ENCODE data around the gene ITLN1. TPM values are rescaled to one million over a fixed set of nuclear protein-coding genes. Genes with fewer than 3 reads are reported as not detected.

The ITLN1 gene
- total and polyA plus RNA-seq, 2 donors (not counting 3 experiments of a cell fraction or from before 2014, with no cell fraction given): 0.12 TPM; not detected in 1

DNA sequence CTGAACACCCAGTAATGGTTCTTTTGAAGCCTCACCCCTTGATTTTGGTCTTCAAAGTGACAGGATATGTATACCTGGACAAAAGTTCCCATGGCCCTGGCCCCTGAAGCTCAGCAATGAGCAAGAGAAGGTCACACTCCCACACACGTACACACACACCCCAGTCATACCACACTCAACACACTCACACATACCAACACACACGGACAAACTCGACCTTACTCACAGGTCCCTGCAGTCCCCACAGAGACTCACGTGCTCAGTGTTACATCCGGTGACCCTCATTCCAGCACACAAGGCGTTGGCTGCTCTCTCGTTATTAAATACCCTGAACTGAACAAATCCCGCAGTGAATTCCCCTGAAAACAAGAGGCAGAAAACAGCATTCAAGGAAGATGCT, 5.9 kb downstream of the ITLN1 start:
- FAIRE-seq (no peak), DNase-seq (ENCODE audit: low read depth, low spot score) (no peak)
- H3K27ac ChIP-seq (ENCODE audit: insufficient read depth, low read depth, low read length): no peak overlapping the region
- no peaks in the 10 kb centered on the region for H3K4me1 ChIP-seq (ENCODE audit: control insufficient read depth, extremely low read depth, insufficient read depth, low read length)
- H2AFZ ChIP-seq (ENCODE audit: low read depth, low read length): no peak overlapping the region
- H3K9ac ChIP-seq (replicated peaks; ENCODE audit: extremely low read depth, insufficient read depth, low read length): no peak overlapping the region
- no TSS peak for BruUV-seq (replicated peaks)
- H4K20me1 ChIP-seq (replicated peaks; ENCODE audit: control insufficient read depth, extremely low read depth, insufficient read depth, low read length): no peaks in the 10 kb centered on the region
- H3K79me2 ChIP-seq (ENCODE audit: control insufficient read depth, insufficient read depth, low read length): no peaks in the 10 kb centered on the region
- no peak overlapping the region for H3K4me2 ChIP-seq (ENCODE audit: insufficient read depth, low read length)
- no peaks in the 10 kb centered on the region for H3K27me3 ChIP-seq (ENCODE audit: control insufficient read depth in 2 of 2, insufficient read depth in 2 of 2, low read length in 2 of 2)
- TF ChIP-seq, protein P1, sequence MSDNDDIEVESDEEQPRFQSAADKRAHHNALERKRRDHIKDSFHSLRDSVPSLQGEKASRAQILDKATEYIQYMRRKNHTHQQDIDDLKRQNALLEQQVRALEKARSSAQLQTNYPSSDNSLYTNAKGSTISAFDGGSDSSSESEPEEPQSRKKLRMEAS (IDR thresholded peaks at IDR 0.05; ENCODE audit: insufficient read depth, insufficient read length): no peak
- TF ChIP-seq FOS (IDR thresholded peaks at IDR 0.05; ENCODE audit: borderline replicate concordance, insufficient read depth, low read length): no peak
- TF ChIP-seq EZH2 (IDR thresholded peaks at IDR 0.05; ENCODE audit: borderline replicate concordance, low read depth, low read length, severe bottlenecking): no peak
- no peak for TF ChIP-seq JUN (IDR thresholded peaks at IDR 0.05; ENCODE audit: borderline replicate concordance, insufficient read depth, insufficient read length, low read depth)
- no peak for TF ChIP-seq MYC (IDR thresholded peaks at IDR 0.05; ENCODE audit: low read depth, low read length)
- no peak for TF ChIP-seq GATA2 (IDR thresholded peaks at IDR 0.05; ENCODE audit: insufficient read depth, insufficient read length, low read depth, low read length)
- no peak for TF ChIP-seq POLR2A (IDR thresholded peaks at IDR 0.05; ENCODE audit: low read depth, low read length)
- TF ChIP-seq POLR2AphosphoS5 (IDR thresholded peaks at IDR 0.05; ENCODE audit: insufficient read depth, low read depth, low read length): no peak
- TF ChIP-seq, protein P2, sequence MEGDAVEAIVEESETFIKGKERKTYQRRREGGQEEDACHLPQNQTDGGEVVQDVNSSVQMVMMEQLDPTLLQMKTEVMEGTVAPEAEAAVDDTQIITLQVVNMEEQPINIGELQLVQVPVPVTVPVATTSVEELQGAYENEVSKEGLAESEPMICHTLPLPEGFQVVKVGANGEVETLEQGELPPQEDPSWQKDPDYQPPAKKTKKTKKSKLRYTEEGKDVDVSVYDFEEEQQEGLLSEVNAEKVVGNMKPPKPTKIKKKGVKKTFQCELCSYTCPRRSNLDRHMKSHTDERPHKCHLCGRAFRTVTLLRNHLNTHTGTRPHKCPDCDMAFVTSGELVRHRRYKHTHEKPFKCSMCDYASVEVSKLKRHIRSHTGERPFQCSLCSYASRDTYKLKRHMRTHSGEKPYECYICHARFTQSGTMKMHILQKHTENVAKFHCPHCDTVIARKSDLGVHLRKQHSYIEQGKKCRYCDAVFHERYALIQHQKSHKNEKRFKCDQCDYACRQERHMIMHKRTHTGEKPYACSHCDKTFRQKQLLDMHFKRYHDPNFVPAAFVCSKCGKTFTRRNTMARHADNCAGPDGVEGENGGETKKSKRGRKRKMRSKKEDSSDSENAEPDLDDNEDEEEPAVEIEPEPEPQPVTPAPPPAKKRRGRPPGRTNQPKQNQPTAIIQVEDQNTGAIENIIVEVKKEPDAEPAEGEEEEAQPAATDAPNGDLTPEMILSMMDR (IDR thresholded peaks at IDR 0.05; ENCODE audit: extremely low read depth in 1 of 2, insufficient read depth in 1 of 2, low read depth in 1 of 2, low read length in 2 of 2): no peak
- ChIA-PET CTCF (no interaction called here), POLR2A (no interaction called here)
- no peaks in the 10 kb centered on the region for H3K9me3 ChIP-seq (replicated peaks; ENCODE audit: control insufficient read depth, insufficient read depth, low read length)
- H3K36me3 ChIP-seq (ENCODE audit: control insufficient read depth in 2 of 2, extremely low read depth in 1 of 2, insufficient read depth in 2 of 2, low read length in 2 of 2): no peaks in the 10 kb centered on the region
- H3K4me3 ChIP-seq (replicated peaks in 1 of 3; ENCODE audit: insufficient read depth in 1 of 3, low read depth in 1 of 3, low read length in 3 of 3): no peak overlapping the region
- dilution Hi-C loops (cut with MboI; ENCODE audit: extremely low pct_ligation_motif_present, low sequenced_read_pairs): no loop called here
- no peaks in the 10 kb centered on the region for H3K9me1 ChIP-seq (replicated peaks; ENCODE audit: control insufficient read depth, extremely low read depth, insufficient read depth, low read length)
- intact Hi-C loops (cut with micrococcal nuclease): no loop called here
